Endothelial cell of umbilical vein (primary cell): ENCODE data around the gene TEK. TPM values are rescaled to one million over a fixed set of nuclear protein-coding genes. Genes with fewer than 3 reads are reported as not detected.

ENCODE experiments used
- BruUV-seq: library from RNA; stranded (reverse); fragments of 400-500 nt; replicated peaks from 2 replicates; lab custom pipeline; 2021; lab: Mats Ljungman, UMichigan
- CTCF ChIA-PET: fragments of 300-600, 350-600 bp; sonication (Branson Sonifier 250); formaldehyde crosslinking; loops from one replicate; lab custom pipeline; 2021; ENCODE audit warnings: antibody characterized with exemption, inconsistent platforms; lab: Charles Lee
- POLR2A ChIA-PET: fragments of 300-600, 350-600 bp; sonication (Branson Sonifier 250); formaldehyde crosslinking; loops from one replicate; lab custom pipeline; 2021; ENCODE audit warnings: antibody characterized with exemption, inconsistent platforms; lab: Charles Lee
- DNase-seq: peaks from one replicate; pipeline ENCODE4 v3.0.0-alpha.2; 2011; ENCODE audit warnings: low read depth, low spot score
- FAIRE-seq: peaks from 2 replicates; lab custom pipeline; 2011; peaks lifted over from hg19 to GRCh38; lab: Jason Lieb, UNC
- H2AFZ ChIP-seq: 2 replicates; pipeline ENCODE4 v1.6.0; 2012; ENCODE audit warnings: low read depth, low read length, control low read depth, inconsistent platforms
- H3K27ac ChIP-seq: 2 replicates; pipeline ENCODE4 v1.5.1; 2011; ENCODE audit warnings: low read depth, mild to moderate bottlenecking, control low read depth, low read length, moderate library complexity; ENCODE audit not compliant: insufficient read depth
- H3K27me3 ChIP-seq, 2 experiments: 2 replicates each; pipeline versions ENCODE4 v1.6.0 to v1.6.1; 2011; ENCODE audit warnings: low read length in 2 of 2, mixed read lengths in 1 of 2; ENCODE audit not compliant: control insufficient read depth in 2 of 2, insufficient read depth in 2 of 2
- H3K36me3 ChIP-seq, 2 experiments: 2 replicates in 1 of 2; 3 replicates in 1 of 2; pipeline ENCODE4 v1.5.1; 2011; ENCODE audit warnings: low read length in 2 of 2, mild to moderate bottlenecking in 1 of 2, moderate library complexity in 1 of 2; ENCODE audit not compliant: control insufficient read depth in 2 of 2, insufficient read depth in 2 of 2; ENCODE audit errors: extremely low read depth in 1 of 2
- H3K4me1 ChIP-seq: 3 replicates; pipeline ENCODE4 v1.5.1; 2011; ENCODE audit warnings: mild to moderate bottlenecking, low read length; ENCODE audit not compliant: control insufficient read depth, insufficient read depth; ENCODE audit errors: extremely low read depth
- H3K4me2 ChIP-seq: 2 replicates; pipeline ENCODE4 v1.6.1; 2011; ENCODE audit warnings: low read length, control low read depth, mixed read lengths; ENCODE audit not compliant: insufficient read depth
- H3K4me3 ChIP-seq, 3 experiments: fragments of 200-600 bp in 1 of 3; sonication (generic), shearing (Covaris generic) in 1 of 3; replicated peaks in 1 of 3; 2 replicates each; pipeline ENCODE4 v1.5.1; 2011 to 2016; ENCODE audit warnings: control low read depth in 3 of 3, low read length in 3 of 3, mild to moderate bottlenecking in 2 of 3, inconsistent platforms in 1 of 3, low read depth in 1 of 3, moderate library complexity in 1 of 3; ENCODE audit not compliant: insufficient read depth in 1 of 3
- H3K79me2 ChIP-seq: 2 replicates; pipeline ENCODE4 v1.6.0; 2012; ENCODE audit warnings: low read length, inconsistent platforms; ENCODE audit not compliant: control insufficient read depth, insufficient read depth
- H3K9ac ChIP-seq: replicated peaks from 2 replicates; pipeline ENCODE3; 2011; ENCODE audit warnings: low read length, control low read depth; ENCODE audit not compliant: insufficient read depth; ENCODE audit errors: extremely low read depth
- H3K9me1 ChIP-seq: replicated peaks from 3 replicates; pipeline ENCODE4 v1.6.0; 2011; ENCODE audit warnings: mild to moderate bottlenecking, low read length; ENCODE audit not compliant: control insufficient read depth, insufficient read depth; ENCODE audit errors: extremely low read depth
- H3K9me3 ChIP-seq: replicated peaks from 2 replicates; pipeline ENCODE4 v1.5.1; 2012; ENCODE audit warnings: low read length, inconsistent platforms; ENCODE audit not compliant: control insufficient read depth, insufficient read depth
- H4K20me1 ChIP-seq: replicated peaks from 2 replicates; pipeline ENCODE3; 2011; ENCODE audit warnings: mild to moderate bottlenecking, low read length; ENCODE audit not compliant: control insufficient read depth, insufficient read depth; ENCODE audit errors: extremely low read depth
- CTCF ChIP-seq, 2 donors: IDR thresholded peaks; 1 replicate in 1 of 2; 2 replicates in 1 of 2; pipeline ENCODE4 v1.5.1; 2011; ENCODE audit warnings: low read length in 2 of 2, mild to moderate bottlenecking in 2 of 2, moderate library complexity in 2 of 2, control low read depth in 1 of 2, inconsistent platforms in 1 of 2, low read depth in 1 of 2; ENCODE audit not compliant: insufficient read depth in 1 of 2; ENCODE audit errors: extremely low read depth in 1 of 2
- EZH2 ChIP-seq: IDR thresholded peaks from 2 replicates; pipeline ENCODE4 v1.6.1; 2012; ENCODE audit warnings: borderline replicate concordance, low read depth, mild to moderate bottlenecking, moderate library complexity, low read length, inconsistent platforms; ENCODE audit not compliant: severe bottlenecking
- FOS ChIP-seq: IDR thresholded peaks from 2 replicates; pipeline ENCODE4 v1.6.1; 2011; ENCODE audit warnings: mild to moderate bottlenecking, low read length, moderate library complexity, borderline replicate concordance; ENCODE audit not compliant: insufficient read depth
- GATA2 ChIP-seq: IDR thresholded peaks from 2 replicates; pipeline ENCODE4 v1.7.0; 2011; ENCODE audit warnings: low read depth, mild to moderate bottlenecking, moderate library complexity, mixed read lengths, low read length; ENCODE audit not compliant: insufficient read length, insufficient read depth
- JUN ChIP-seq: IDR thresholded peaks from 2 replicates; pipeline ENCODE4 v1.6.1; 2011; ENCODE audit warnings: borderline replicate concordance, low read depth; ENCODE audit not compliant: insufficient read length, insufficient read depth
- MAX ChIP-seq: IDR thresholded peaks from 2 replicates; pipeline ENCODE4 v1.6.1; 2011; ENCODE audit not compliant: insufficient read depth, insufficient read length
- MYC ChIP-seq: IDR thresholded peaks from one replicate; pipeline ENCODE4 v1.6.1; 2011; ENCODE audit warnings: mild to moderate bottlenecking, low read depth, low read length
- POLR2A ChIP-seq: IDR thresholded peaks from 2 replicates; pipeline ENCODE4 v1.6.1; 2012; ENCODE audit warnings: low read depth, mild to moderate bottlenecking, control low read depth, low read length
- POLR2AphosphoS5 ChIP-seq: IDR thresholded peaks from 2 replicates; pipeline ENCODE4 v1.6.1; 2012; ENCODE audit warnings: low read depth, mild to moderate bottlenecking, control low read depth, low read length, moderate library complexity; ENCODE audit not compliant: insufficient read depth
- dilution Hi-C: fragments of 300-500 bp; cut with MboI; formaldehyde crosslinking; loops from one replicate; pipeline ENCODE4 v1.15.0; 2019; ENCODE audit warnings: low sequenced_read_pairs; ENCODE audit not compliant: extremely low pct_ligation_motif_present
- intact Hi-C: fragments of 100-400 bp; cut with micrococcal nuclease; formaldehyde crosslinking; loops from one replicate; pipeline ENCODE4 v1.10.0; 2022
- polyA plus RNA-seq, 4 experiments: library from polyadenylated mRNA; depleted of rRNA in 3 of 4; stranded (reverse) in 3 of 4; unstranded in 1 of 4; fragments of >200 nt; gene quantifications; 2 replicates each; pipeline versions ENCODE4 v1.2.1 to v1.2.3, GENCODE V29; 2011 to 2012; ENCODE audit warnings: missing spikeins in 1 of 4
- total RNA-seq: library from RNA; stranded (reverse); gene quantifications from 2 replicates; pipeline ENCODE4 v1.2.3, GENCODE V29; 2021

TEK gene
- total and polyA plus RNA-seq, 2 donors (not counting 3 experiments of a cell fraction or from before 2014, with no cell fraction given): 26.9 to 44.1 TPM

- ChIA-PET POLR2A (no interaction called here), CTCF (interaction anchor here (1.2 to 1.4 kb wide), 2 partner anchors 40 to 169 kb away, joined by 4 read pairs; no protein-coding TSS in a partner anchor)
- Histone ChIP-seq H3K36me3 (no peaks in the 10 kb centered on the region), H2AFZ (no peak overlapping the region), H3K27me3 (no peaks in the 10 kb centered on the region), H3K4me2 (no peak overlapping the region), H3K79me2 (peaks cover 24% of the 10 kb centered on the region), H3K9me1 (no peaks in the 10 kb centered on the region), H3K4me1 (peaks cover 17% of the 10 kb centered on the region), H3K9ac (no peak overlapping the region), H3K4me3 (no peak overlapping the region), H4K20me1 (no peaks in the 10 kb centered on the region), H3K27ac (no peak overlapping the region), H3K9me3 (no peaks in the 10 kb centered on the region)
- no peak for TF ChIP-seq FOS
- BruUV-seq: no TSS peak
- intact Hi-C loops (no loop called here), dilution Hi-C loops (no loop called here)
- DNase-seq: no peak
- FAIRE-seq: no peak
Measured at GRCh38 chr9:27107241-27107640, 1.8 kb upstream of the TEK start.

DNA sequence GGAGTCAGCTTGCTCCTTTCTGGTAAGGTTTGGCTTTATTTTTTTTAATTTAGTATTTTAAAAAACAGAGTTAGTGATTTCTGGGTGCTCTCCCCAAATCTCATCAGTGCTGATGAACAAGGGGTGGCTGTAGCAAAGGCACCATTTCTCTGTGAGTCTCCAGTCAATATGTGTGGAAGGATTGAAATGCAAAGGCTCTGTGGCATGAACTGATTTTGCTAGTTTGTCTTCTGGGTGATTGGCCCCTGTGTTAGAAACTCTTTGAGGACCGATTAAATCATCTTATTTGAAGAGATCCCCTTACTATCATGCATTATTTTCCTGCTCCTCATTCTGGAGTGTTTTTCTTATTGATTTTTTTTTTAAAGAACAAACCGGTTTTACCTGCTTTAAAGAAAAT, 596 bp downstream of the TEK start:
- intact Hi-C loops (loop anchor here (1.0 to 2.0 kb wide), 5 partner anchors 45 to 167 kb away; no protein-coding TSS in a partner anchor), dilution Hi-C loops (no loop called here)
- H3K9me3 ChIP-seq: no peaks in the 10 kb centered on the region
- no peaks in the 10 kb centered on the region for H3K27me3 ChIP-seq
- H3K4me3 ChIP-seq: peak overlapping the region; percentile 44 to 99 (median 96)
- peak overlapping the region; percentile 99 for H3K4me2 ChIP-seq
- peaks cover 37% of the 10 kb centered on the region for H3K79me2 ChIP-seq
- no peaks in the 10 kb centered on the region for H3K36me3 ChIP-seq
- H3K4me1 ChIP-seq: peaks cover 17% of the 10 kb centered on the region
- peak overlapping the region; percentile 94 for H3K9ac ChIP-seq
- no peak for DNase-seq
- H3K27ac ChIP-seq: peak overlapping the region; percentile 80
- CTCF ChIA-PET: interaction anchor here (1.1 to 2.5 kb wide), 4 partner anchors 15 to 139 kb away, joined by 3 to 8 read pairs (median 5); no protein-coding TSS in a partner anchor
- H4K20me1 ChIP-seq: no peaks in the 10 kb centered on the region
- BruUV-seq: TSS peak; percentile 56
- TF ChIP-seq POLR2A (no peak), FOS (no peak), POLR2AphosphoS5 (no peak), JUN (no peak), GATA2 (no peak), MYC (no peak), MAX (no peak), CTCF (IDR thresholded peaks at IDR 0.05; ENCODE audit: extremely low read depth in 1 of 2, insufficient read depth in 1 of 2, low read depth in 1 of 2, low read length in 2 of 2) (no peak), EZH2 (no peak)
- POLR2A ChIA-PET: interaction anchor here (0.7 kb wide), 1 partner anchor 9 kb away, joined by 3 read pairs; no protein-coding TSS in a partner anchor
- no peak for FAIRE-seq
- no peaks in the 10 kb centered on the region for H3K9me1 ChIP-seq
- peak overlapping the region; percentile 97 for H2AFZ ChIP-seq
